Astrocyte (in vitro differentiated cells and primary cell): ENCODE results near the gene HSD11B1.

ENCODE experiments used
- CTCF ChIP-seq: IDR thresholded peaks from 2 replicates; pipeline ENCODE4 v1.5.1; 2011; ENCODE audit warnings: low read depth, mild to moderate bottlenecking, inconsistent platforms, low read length, moderate library complexity; ENCODE audit not compliant: insufficient read depth
- EZH2 ChIP-seq: IDR thresholded peaks from 2 replicates; pipeline ENCODE4 v1.6.1; 2012; ENCODE audit warnings: mild to moderate bottlenecking, low read length, inconsistent platforms; ENCODE audit not compliant: insufficient read depth

GRCh38 chr1:209727785-209728184, 23.1 kb downstream of the HSD11B1 start:
- TF ChIP-seq CTCF (no peak), EZH2 (no peak)
